Effector CD4-positive, alpha-beta T cell (primary cell): ENCODE data around the gene MLLT1.

Experiments used
- DNase-seq: peaks from one replicate; pipeline ENCODE4 v3.0.0-alpha.2; 2020

Gene MLLT1

GRCh38 chr19:6258812-6259311 is 20.9 kb downstream of the MLLT1 start:
- DNase-seq, result no peak

GRCh38 chr19:6253954-6254733 is 25.6 kb downstream of the MLLT1 start:
- DNase-seq, result no peak

DNA sequence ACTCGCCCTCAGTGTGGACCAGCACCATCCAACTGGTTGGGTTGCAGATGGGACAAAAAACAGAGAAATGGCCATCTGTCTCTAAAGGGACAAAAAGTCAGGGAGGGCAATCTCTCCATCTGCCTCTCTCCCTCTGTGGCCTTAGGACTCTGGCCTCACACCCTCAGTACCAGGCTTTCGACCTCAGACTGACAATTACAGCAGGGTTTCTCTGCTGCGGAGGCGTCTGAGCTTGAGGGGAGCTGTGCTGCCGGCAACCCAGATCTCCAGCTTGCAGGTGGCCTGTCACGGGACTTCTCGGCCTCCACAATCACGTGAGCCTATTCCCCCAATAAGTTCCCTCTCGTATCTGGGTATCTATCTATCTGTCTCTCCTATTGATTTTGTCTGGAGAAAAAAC is 27.7 kb downstream of the MLLT1 start:
- no peak for DNase-seq

GRCh38 chr19:6250909-6251308 is 28.9 kb downstream of the MLLT1 start:
- no peak for DNase-seq

DNA sequence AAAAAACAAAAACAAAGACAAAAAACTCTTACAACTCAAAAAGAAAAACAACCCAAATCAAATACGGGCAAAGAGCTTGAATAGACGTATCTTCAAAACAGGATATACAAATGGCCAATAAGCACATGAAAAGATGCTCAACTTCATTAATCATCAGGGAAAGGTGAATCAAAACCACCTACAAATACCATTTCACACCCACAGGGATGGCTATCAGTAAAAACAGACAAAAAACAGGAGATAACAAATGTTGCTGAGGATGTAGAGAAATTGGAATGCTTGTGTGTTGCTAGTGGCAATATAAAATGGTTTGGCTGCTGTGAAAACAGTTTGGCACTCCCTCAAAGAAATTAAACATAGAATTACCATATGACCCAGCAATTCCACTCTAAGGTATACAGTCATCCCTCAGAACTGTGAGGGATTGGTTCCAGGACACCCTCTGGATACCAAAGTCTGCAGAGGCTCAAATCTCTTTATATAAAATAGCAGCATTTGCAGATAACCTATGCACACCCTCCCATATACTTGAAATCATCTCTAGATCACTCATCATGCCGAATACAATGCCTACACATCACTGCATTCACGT is 29.7 kb downstream of the MLLT1 start:
- no peak for DNase-seq

GRCh38 chr19:6249296-6249695 is 30.5 kb downstream of the MLLT1 start:
- DNase-seq, result no peak

GRCh38 chr19:6248844-6249243 is 30.9 kb downstream of the MLLT1 start:
- no peak for DNase-seq

DNA sequence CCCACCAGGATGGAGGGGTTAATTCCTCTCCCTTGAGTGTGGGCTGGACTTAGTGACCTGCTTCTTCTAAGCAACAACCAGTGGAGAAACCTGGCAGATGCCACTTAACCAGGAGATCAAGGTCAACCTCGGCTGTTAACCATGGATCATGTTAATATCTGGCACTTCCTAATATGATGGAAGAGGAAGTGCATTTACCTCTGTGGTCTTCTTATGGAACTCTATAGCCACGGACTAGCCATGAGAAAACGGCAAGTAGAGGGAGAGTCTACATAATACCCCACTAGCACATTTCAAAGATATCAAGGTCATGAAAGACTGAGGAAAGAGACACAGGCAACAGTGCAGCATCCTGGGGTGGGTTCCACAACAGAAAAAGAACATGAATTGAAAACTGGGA is 31.4 kb downstream of the MLLT1 start:
- DNase-seq, result no peak

DNA sequence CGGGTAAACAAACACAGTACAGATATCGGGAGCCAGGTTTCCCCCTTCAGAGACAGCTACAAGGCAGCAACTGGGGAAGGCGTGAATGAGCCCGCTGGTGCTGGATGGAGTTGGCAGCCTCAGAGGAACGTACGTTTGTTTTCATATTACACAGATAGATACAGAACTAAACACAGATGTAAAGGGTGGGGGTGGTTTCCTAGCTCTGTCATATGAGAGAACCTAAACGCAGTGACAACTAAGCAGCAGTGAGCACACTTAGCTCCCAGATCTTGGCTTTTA is 32.8 kb downstream of the MLLT1 start:
- DNase-seq, result no peak

DNA sequence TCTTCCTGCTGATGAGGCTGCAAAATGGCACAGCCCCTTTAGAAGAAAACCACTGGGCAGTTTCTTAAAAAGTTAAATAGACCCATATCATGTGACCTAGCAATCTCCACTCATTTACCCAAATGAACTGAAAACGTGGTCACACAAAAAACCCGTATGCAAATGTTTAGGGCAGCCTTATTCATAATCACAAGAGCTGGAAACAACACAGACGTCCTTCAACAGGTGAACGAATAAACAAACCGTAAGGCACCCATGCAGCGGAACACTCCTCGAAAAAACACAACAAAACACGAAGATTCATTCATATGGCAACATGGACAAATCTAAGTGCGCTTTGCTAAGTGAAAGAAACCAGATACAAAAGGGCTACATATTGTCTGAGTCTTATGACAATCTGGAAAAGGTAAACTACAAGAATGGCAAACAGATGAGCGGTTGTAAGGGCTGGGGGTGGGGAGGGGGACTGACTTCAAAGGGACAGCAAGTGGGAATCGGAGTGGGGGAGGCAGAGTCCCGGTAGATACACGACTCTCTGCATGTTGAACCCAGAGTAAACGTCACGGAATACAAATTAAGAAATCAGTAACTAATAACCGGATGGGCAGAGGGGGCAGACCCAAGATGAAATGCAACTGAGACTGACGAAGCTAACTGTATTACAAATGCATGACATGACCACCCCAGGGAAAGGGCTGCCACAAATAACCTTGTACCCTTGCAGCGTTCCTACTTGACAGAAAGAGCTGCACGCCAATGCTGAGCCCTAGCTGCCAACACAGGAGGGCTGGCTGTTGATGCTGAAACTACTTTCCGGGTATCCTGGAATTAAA is 33.4 kb downstream of the MLLT1 start:
- DNase-seq, result no peak

DNA sequence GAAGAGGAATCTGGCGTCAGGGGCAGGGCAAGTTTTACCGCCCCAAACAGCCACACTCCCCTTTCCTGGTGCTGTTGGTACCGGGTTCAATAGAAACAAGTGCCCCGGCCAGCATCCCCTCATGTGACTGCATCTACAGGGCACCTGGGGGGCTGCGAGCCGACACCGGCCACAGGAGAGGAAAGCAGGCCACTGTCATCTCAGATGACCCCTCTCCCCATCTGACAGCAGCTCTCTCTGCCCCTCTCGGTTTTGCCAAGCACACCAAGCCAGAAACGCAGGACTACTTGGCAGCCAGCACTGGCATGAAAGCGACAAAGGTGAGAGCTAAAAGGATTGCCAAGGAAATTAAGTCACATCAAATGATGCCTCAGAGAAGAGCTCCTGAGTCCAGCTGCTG is 37.1 kb downstream of the MLLT1 start:
- no peak for DNase-seq

DNA sequence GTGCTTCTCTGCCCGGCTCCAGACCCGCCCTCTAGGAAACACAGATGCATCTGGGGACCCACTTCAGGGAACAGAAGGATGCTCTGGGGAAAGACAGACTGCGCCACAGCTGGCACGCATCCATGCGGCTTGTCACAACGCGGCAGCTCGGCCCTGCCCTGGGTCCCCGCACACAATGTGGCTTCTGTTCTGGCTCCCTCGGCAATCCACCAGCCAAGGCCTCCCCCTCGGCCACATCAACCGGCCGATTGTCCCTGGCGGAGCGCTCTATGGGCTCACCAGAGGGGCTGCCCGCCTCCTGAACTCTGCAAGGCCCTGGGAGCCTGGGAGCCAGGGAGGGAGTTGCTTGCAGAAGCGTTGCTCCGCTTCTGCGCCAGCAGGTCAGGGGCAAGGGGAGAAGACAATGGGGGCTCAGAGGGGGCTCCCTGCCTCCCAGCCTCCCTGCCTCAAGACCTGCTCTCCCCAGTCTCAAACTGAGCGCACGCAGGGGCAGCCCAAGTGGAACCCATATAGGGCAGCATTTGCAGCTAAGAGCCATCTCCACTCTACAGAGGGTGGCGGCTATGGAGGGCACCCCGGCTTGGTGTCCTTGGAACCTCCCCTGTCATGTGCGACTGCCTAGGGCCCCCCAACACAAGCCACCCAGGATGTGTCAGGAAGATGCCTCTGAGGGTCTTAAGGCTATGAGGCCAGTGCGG is 37.9 kb downstream of the MLLT1 start:
- no peak for DNase-seq

DNA sequence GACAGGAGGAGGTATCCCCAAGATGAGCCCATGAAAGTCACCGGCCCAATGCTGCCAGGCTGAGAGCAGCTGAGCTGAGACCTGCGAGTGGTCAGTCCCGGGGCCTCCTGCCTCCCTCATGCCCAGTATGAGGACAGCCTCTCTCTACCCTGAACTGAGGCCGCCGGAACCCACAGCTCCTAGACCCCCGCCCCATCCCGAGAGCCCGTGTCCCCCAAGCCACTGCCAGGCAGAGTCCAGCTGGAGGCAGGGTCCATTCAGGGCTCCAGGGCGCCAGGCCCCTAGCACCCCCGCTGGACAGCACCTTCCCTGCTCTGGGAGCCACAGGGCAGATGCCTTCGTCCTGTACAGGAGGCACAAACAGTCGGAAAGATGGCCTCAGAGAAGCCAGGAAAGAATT is 38.7 kb downstream of the MLLT1 start:
- no peak for DNase-seq

GRCh38 chr19:6239871-6240676 is 39.7 kb downstream of the MLLT1 start:
- DNase-seq, result no peak

DNA sequence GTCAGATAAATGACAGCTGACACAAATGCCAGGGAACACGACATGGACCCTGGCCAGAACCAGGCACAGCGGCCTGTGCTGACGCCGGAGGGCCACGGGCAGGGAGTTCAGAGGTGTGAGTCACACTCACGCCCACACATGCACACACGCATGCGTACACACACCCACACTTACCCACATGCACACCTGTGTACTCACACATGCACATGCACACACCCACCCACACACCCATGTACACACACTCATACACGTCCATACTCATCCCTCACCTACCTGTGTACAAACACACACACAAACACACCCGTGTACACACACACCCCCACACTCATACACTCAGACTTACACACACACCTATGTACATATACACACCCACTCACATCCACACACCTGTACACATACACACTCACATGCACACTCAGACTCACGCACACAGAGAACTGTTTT is 40.4 kb downstream of the MLLT1 start:
- no peak for DNase-seq

DNA sequence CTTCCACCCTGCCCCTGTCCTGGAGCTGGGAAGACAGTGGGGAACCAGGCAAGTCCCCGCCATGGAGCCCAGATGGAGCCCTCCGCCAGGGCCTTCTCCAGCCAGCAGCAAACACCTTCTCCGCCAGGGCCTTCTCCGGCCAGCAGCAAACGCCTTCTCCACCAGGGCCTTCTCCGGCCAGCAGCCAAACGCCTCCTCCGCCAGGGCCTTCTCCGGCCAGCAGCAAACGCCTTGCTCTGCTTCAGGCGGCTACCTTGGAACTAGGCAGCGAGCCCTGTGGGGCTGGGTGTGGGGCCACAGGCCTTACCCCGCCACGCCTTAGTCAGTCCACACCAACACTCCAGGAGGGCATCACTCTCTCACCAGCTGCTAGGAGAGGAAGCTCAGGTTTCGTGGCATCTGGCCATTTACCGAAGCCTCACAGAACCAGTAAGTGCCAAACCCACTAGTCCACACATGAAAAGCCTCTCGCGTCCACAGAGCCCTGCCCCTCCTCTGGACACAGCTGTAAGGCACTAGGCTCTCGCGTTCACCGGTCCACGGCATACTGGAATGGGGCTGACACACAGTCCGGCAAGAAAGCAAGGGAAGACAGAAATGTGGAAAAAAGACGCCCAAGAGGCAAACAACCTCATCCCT is 41.0 kb downstream of the MLLT1 start:
- DNase-seq, result no peak

DNA sequence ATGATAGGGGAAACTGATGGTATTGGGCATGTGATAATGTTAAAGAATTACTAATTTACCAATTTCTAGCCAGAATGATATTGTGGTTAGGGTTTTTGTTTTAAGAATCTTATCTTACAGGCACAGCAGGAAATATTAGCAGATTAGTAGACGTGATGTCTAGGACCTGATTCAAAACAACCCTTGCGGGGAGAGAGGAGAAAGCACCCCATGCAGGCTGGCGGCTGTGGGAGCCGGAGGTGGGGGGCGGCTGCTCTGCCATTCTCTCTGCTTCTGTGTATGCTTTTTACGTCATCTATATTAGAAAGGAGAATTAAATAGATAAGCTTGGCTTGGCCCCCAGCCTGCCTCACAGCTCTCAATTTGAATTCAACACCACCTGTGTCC is 41.5 kb downstream of the MLLT1 start:
- no peak for DNase-seq

GRCh38 chr19:6236310-6237291 is 43.2 kb downstream of the MLLT1 start:
- no peak for DNase-seq

DNA sequence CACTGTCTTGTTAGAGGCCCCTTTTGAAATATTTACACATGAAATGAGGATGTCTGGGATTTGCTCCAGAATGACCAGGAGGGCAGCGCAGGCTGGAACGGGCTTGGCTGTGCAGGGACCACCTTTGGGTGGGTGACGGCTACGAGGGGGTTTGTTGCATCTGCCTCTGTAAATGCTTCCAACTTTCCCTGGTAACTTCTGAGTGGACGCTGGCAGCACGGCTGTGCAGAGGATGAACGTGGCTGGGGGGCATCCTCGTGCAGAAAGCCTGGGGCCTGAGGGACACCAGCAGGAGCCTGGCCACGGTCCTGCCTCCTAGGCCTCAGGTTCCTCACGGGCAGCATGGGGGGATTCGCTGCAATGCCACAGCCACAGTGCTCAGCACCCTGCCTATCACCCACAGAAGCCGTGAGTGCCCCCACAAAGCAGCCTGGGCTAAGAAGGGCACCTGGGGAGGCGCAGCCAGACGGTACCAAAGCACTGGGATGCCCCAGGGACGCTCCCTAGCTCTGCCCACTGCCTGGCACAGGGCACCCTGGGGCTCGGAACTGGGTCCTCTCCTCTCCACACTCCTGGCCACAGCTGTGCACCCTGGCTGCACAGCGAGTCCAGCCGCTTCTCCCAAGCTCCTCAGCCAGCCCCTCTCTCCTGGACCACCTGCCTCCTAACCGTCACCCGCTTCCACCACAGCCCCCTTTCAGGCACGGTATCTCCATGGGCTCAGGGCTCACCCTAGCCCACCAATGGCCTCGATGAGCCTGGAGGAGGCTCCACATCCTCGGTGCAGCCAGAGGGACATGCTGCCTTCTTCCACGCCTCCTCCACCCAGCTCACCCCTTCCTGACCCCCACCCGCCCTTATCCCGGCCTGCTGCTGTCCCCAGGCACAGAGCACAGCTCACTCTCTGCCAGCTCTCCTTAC is 44.5 kb downstream of the MLLT1 start:
- no peak for DNase-seq
